SJCRH30 (cell line): ENCODE measurements around the gene PABPC3. TPM values are rescaled to one million over a fixed set of nuclear protein-coding genes. Genes with fewer than 3 reads are reported as not detected.
A peak's percentile ranks its signal among the peaks of the same experiment; 100 is the strongest.

ENCODE experiments used
- DNase-seq, 2 experiments: peaks; one replicate each; pipeline ENCODE4 v3.0.0-alpha.2; 2015 to 2020
- H3K27ac ChIP-seq: fragments of 250-450 bp; sonication (Bioruptor Pico); 2 replicates; pipeline ENCODE4 v1.5.1; 2020; ENCODE audit warnings: mild to moderate bottlenecking, moderate library complexity
- H3K27me3 ChIP-seq: fragments of 250-450 bp; sonication (Bioruptor Pico); 2 replicates; pipeline ENCODE4 v1.5.1; 2020; ENCODE audit warnings: mild to moderate bottlenecking, moderate library complexity
- H3K36me3 ChIP-seq: fragments of 250-450 bp; sonication (Bioruptor Pico); 2 replicates; pipeline ENCODE4 v1.5.1; 2020; ENCODE audit warnings: mild to moderate bottlenecking, moderate library complexity
- H3K4me1 ChIP-seq: fragments of 250-450 bp; sonication (Bioruptor Pico); 2 replicates; pipeline ENCODE4 v1.5.1; 2020; ENCODE audit warnings: mild to moderate bottlenecking, moderate library complexity
- H3K4me3 ChIP-seq: fragments of 250-450 bp; sonication (Bioruptor Pico); 2 replicates; pipeline ENCODE4 v1.5.1; 2020; ENCODE audit warnings: mild to moderate bottlenecking, moderate library complexity
- H3K9me3 ChIP-seq: fragments of 250-450 bp; sonication (Bioruptor Pico); replicated peaks from 2 replicates; pipeline ENCODE4 v1.5.1; 2020; ENCODE audit warnings: mild to moderate bottlenecking, moderate library complexity
- total RNA-seq: library from RNA; depleted of rRNA; stranded (reverse); fragments of >200 nt; shearing (Covaris generic); gene quantifications from 2 replicates; pipeline ENCODE4 v1.2.3, GENCODE V29; 2014

The PABPC3 gene
- total RNA-seq, 1 experiment from 2014 or later, result 0.14 TPM

DNA sequence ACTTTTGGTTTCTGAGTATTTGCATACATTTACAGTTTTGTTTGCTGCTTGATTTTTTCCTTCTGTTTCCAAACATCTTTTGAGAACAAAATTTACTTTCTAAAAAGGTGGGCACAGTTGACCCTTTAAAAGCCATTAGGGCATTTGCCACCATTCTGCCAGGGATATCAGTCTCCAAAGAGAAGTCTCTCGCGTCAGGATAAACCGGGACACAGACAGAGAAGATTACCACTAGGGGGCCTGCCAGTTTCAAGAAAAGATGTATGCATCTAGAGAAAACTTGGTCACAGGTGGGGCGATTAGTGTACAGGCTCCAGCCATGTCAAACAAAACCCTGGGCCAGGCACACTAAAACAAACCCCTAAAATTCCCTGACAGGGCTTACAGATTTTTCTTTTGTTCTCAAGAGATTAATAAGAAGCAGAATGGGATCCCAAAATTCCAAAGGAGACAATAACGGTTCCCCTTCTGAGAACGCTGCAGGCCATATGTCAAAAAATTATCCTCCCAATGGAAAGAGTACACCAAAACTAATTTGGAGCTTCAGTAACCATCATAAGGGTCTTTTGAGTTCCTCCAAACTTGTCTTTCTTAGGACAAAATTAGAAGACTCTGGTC, 10.7 kb upstream of the PABPC3 start:
- no peak overlapping the region for H3K4me3 ChIP-seq
- H3K9me3 ChIP-seq, result no peaks in the 10 kb centered on the region
- peak; percentile 36 to 69 for DNase-seq
- H3K27me3 ChIP-seq, result peaks cover 12% of the 10 kb centered on the region
- H3K4me1 ChIP-seq, result no peaks in the 10 kb centered on the region
- no peaks in the 10 kb centered on the region for H3K36me3 ChIP-seq
- no peak overlapping the region for H3K27ac ChIP-seq

DNA sequence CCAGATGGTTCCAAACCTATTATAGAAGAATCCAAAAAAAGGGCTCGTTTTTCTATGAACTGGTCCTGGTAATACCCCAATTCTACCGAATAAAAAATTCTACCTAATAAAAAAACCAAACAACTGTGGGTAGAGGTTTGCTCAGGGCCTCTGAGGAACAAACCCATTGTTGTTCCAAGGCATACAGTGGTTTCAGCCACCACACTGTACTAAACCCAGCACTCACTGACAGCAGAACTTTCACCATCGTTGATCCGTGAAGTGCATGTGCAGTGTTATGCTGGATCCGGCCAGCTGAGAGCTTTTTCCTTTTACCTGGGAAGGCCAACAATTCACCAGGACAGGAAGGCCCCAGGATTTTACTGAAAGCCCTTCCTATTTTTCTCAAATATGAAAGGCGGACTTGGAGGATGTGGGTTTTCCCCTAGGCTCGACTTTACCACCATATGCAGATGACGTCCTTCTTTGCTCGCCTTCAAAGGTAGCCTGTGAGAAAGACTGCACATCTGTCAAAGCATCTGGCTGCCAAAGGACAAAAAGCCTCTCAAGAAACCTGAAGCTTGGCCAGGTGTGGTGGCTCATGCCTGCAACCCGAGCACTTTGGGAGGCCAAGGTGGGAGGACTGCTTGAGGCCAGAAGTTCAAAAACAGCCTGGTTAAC, 7.2 kb upstream of the PABPC3 start:
- Histone ChIP-seq H3K9me3 (no peaks in the 10 kb centered on the region), H3K27me3 (peaks cover 17% of the 10 kb centered on the region; the same call in 1 of the 2 replicates), H3K36me3 (no peaks in the 10 kb centered on the region), H3K4me1 (no peaks in the 10 kb centered on the region), H3K4me3 (no peak overlapping the region), H3K27ac (no peak overlapping the region)
- no peak for DNase-seq

DNA sequence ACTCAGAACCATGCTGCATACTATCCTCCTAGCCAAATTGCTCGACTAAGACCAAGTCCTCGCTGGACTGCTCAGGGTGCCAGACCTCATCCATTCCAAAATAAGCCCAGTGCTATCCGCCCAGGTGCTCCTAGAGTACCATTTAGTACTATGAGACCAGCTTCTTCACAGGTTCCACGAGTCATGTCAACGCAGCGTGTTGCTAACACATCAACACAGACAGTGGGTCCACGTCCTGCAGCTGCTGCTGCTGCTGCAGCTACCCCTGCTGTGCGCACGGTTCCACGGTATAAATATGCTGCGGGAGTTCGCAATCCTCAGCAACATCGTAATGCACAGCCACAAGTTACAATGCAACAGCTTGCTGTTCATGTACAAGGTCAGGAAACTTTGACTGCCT, 1.5 kb downstream of the PABPC3 start:
- Histone ChIP-seq H3K9me3 (no peaks in the 10 kb centered on the region), H3K27me3 (no peaks in the 10 kb centered on the region; the same call in none of the 2 replicates), H3K27ac (no peak overlapping the region), H3K36me3 (no peaks in the 10 kb centered on the region), H3K4me1 (no peaks in the 10 kb centered on the region), H3K4me3 (no peak overlapping the region)
- no peak for DNase-seq

DNA sequence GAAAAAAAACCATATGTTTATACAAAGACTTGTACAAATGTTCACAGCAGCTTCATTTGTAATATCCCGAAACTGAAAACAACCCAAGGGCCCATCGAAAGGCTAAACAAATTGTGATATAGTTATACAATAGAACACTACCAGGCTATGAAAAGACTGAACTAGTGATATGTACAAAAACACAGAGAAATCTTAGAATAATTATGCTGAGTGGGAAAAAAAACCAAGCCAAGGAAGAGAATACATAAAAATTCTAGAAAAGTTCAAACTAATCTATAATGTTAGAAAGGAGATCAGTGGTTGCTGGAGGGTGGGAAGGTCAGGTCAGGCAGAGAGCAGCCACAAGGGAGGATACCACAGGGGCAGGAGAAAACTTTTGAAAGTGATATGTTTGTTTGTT, 7.8 kb downstream of the PABPC3 start:
- DNase-seq, result no peak
- no peaks in the 10 kb centered on the region for H3K4me1 ChIP-seq

GRCh38 chr13:25109341-25109740, 13.4 kb downstream of the PABPC3 start:
- Histone ChIP-seq H3K9me3 (no peaks in the 10 kb centered on the region), H3K27me3 (peaks cover 4% of the 10 kb centered on the region; the same call in 1 of the 2 replicates), H3K36me3 (no peaks in the 10 kb centered on the region), H3K4me3 (no peak overlapping the region), H3K27ac (no peak overlapping the region), H3K4me1 (no peaks in the 10 kb centered on the region)
- no peak for DNase-seq

More for the DNA sequence above, 7.8 kb downstream of the PABPC3 start:
- H3K9me3 ChIP-seq, result no peaks in the 10 kb centered on the region
- H3K4me3 ChIP-seq, result no peak overlapping the region
- H3K27me3 ChIP-seq, result peaks cover 4% of the 10 kb centered on the region; the same call in 1 of the 2 replicates
- H3K27ac ChIP-seq, result no peak overlapping the region
- H3K36me3 ChIP-seq, result no peaks in the 10 kb centered on the region

- no peaks in the 10 kb centered on the region for H3K36me3 ChIP-seq
- DNase-seq, result no peak
Measured at GRCh38 chr13:25110956-25111584, 15.1 kb downstream of the PABPC3 start.

GRCh38 chr13:25111585-25111956, 15.6 kb downstream of the PABPC3 start:
- DNase-seq, result no peak
- H3K27ac ChIP-seq, result no peak overlapping the region
- H3K4me3 ChIP-seq, result no peak overlapping the region
- peaks cover 5% of the 10 kb centered on the region; the same call in 1 of the 2 replicates for H3K27me3 ChIP-seq
- H3K36me3 ChIP-seq, result no peaks in the 10 kb centered on the region
- no peaks in the 10 kb centered on the region for H3K9me3 ChIP-seq
- H3K4me1 ChIP-seq, result no peaks in the 10 kb centered on the region

More at GRCh38 chr13:25110956-25111584, 15.1 kb downstream of the PABPC3 start:
- Histone ChIP-seq H3K4me3 (no peak overlapping the region), H3K4me1 (no peaks in the 10 kb centered on the region), H3K9me3 (no peaks in the 10 kb centered on the region), H3K27me3 (peaks cover 3% of the 10 kb centered on the region; the same call in 1 of the 2 replicates), H3K27ac (no peak overlapping the region)

DNA sequence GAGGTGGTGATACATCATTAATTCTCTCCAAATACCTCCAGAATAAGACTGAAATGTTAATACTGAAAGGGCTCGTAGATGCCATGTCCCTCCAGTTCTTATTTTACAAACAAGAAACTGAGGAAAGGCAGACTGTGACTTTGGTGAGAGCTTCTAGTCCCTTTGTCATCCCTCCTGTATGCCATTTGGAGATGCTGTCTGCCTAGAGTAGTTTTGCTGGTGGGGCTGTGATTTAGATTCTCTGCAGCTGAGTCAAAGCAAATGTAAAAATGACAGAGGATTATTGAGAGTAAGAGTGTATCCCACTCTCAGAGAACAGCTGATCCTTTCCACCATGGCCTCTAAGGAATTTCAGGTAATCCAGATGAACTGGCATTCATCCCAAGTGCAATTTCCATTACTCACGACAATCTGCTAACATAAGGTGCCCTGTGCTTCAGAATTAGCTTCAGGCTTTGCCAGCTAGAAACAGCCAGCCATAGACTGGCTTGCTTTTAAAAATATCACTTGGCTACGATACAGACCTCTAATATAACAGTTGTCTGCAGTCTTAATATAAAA, 16.8 kb downstream of the PABPC3 start:
- Histone ChIP-seq H3K9me3 (no peaks in the 10 kb centered on the region), H3K27me3 (peaks cover 5% of the 10 kb centered on the region; the same call in 1 of the 2 replicates), H3K4me3 (no peak overlapping the region), H3K27ac (no peak overlapping the region), H3K36me3 (no peaks in the 10 kb centered on the region), H3K4me1 (no peaks in the 10 kb centered on the region)
- DNase-seq, result no peak

- peak; percentile 73 to 86 for DNase-seq
- peaks cover 5% of the 10 kb centered on the region; the same call in 1 of the 2 replicates for H3K27me3 ChIP-seq
- H3K36me3 ChIP-seq, result no peaks in the 10 kb centered on the region
- H3K9me3 ChIP-seq, result no peaks in the 10 kb centered on the region
- no peaks in the 10 kb centered on the region for H3K4me1 ChIP-seq
- no peak overlapping the region for H3K27ac ChIP-seq
- no peak overlapping the region for H3K4me3 ChIP-seq
Measured at GRCh38 chr13:25114220-25114619, 18.3 kb downstream of the PABPC3 start.

GRCh38 chr13:25116044-25116443, 20.1 kb downstream of the PABPC3 start:
- H3K9me3 ChIP-seq, result no peaks in the 10 kb centered on the region
- H3K27me3 ChIP-seq, result peaks cover 5% of the 10 kb centered on the region; the same call in 1 of the 2 replicates
- H3K27ac ChIP-seq, result no peak overlapping the region
- no peak for DNase-seq
- no peaks in the 10 kb centered on the region for H3K4me1 ChIP-seq
- no peak overlapping the region for H3K4me3 ChIP-seq
- no peaks in the 10 kb centered on the region for H3K36me3 ChIP-seq

GRCh38 chr13:25117312-25117711, 21.4 kb downstream of the PABPC3 start:
- no peak for DNase-seq
- Histone ChIP-seq H3K36me3 (no peaks in the 10 kb centered on the region), H3K4me1 (no peaks in the 10 kb centered on the region)

GRCh38 chr13:25118378-25118905, 22.5 kb downstream of the PABPC3 start:
- Histone ChIP-seq H3K27ac (no peak overlapping the region), H3K4me1 (no peaks in the 10 kb centered on the region), H3K4me3 (no peak overlapping the region), H3K9me3 (no peaks in the 10 kb centered on the region), H3K36me3 (no peaks in the 10 kb centered on the region), H3K27me3 (peaks cover 5% of the 10 kb centered on the region; the same call in 1 of the 2 replicates)
- DNase-seq, result no peak

More at GRCh38 chr13:25117312-25117711, 21.4 kb downstream of the PABPC3 start:
- peaks cover 5% of the 10 kb centered on the region; the same call in 1 of the 2 replicates for H3K27me3 ChIP-seq
- H3K4me3 ChIP-seq, result no peak overlapping the region
- no peak overlapping the region for H3K27ac ChIP-seq
- H3K9me3 ChIP-seq, result no peaks in the 10 kb centered on the region

DNA sequence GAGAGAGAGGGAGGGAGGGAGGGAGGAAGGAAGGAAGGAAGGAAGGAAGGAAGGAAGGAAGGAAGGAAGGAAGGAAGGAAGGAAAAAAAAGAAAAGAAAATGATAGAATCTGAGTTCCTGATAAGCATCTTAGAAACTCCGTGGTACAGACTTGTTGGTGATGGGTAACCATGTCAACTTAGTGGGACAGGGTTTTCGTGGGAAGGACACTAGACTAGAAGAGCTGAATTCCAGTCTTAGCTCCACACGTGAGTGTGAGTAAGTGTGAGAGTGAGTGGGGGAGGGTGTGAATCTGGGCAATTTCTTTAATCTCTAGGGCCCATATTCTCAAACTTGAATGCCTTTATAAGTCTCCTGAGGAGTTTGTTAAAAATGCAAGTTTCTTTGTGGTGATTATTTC, 35.0 kb downstream of the PABPC3 start:
- no peaks in the 10 kb centered on the region; the same call in 1 of the 2 replicates for H3K9me3 ChIP-seq
- H3K4me3 ChIP-seq, result no peak overlapping the region
- H3K4me1 ChIP-seq, result no peaks in the 10 kb centered on the region
- H3K27me3 ChIP-seq, result peaks cover 4% of the 10 kb centered on the region; the same call in 1 of the 2 replicates
- no peak overlapping the region for H3K27ac ChIP-seq
- no peak for DNase-seq
- H3K36me3 ChIP-seq, result no peaks in the 10 kb centered on the region

- H3K27me3 ChIP-seq, result peaks cover 5% of the 10 kb centered on the region; the same call in 1 of the 2 replicates
Measured at GRCh38 chr13:25131881-25132420, 36.0 kb downstream of the PABPC3 start.

More at GRCh38 chr13:25131881-25132420, 36.0 kb downstream of the PABPC3 start:
- no peaks in the 10 kb centered on the region for H3K4me1 ChIP-seq
- DNase-seq, result no peak
- H3K4me3 ChIP-seq, result no peak overlapping the region
- H3K36me3 ChIP-seq, result no peaks in the 10 kb centered on the region
- H3K9me3 ChIP-seq, result no peaks in the 10 kb centered on the region
- H3K27ac ChIP-seq, result no peak overlapping the region
